Spleen (tissue), 11 donors: Measurements from ENCODE around the gene UFSP2. TPM values are rescaled to one million over a fixed set of nuclear protein-coding genes. Genes with fewer than 3 reads are reported as not detected.

Experiments used
- DNase-seq: peaks from one replicate; pipeline ENCODE4 v3.0.0-alpha.2; 2020
- H3K27ac ChIP-seq, 8 donors: fragments of 200-600 bp; sonication (generic) in 7 of 8; 1 replicate in 4 of 8; 2 replicates in 4 of 8; pipeline versions ENCODE4 v1.5.0 to v1.8.0; 2016 to 2021; ENCODE audit warnings: inconsistent platforms in 4 of 8, mild to moderate bottlenecking in 4 of 8, moderate library complexity in 1 of 8
- H3K27me3 ChIP-seq, 7 donors: fragments of 200-600 bp; sonication (generic) in 6 of 7; replicated peaks in 1 of 7; 1 replicate in 4 of 7; 2 replicates in 3 of 7; pipeline versions ENCODE4 v1.5.0 to v1.8.0; 2016 to 2021; ENCODE audit warnings: inconsistent platforms in 3 of 7, mild to moderate bottlenecking in 1 of 7
- H3K36me3 ChIP-seq, 6 donors: fragments of 200-600 bp; sonication (generic) in 5 of 6; 1 replicate in 4 of 6; 2 replicates in 2 of 6; pipeline versions ENCODE4 v1.5.0 to v1.8.0; 2016 to 2021; ENCODE audit warnings: inconsistent platforms in 2 of 6
- H3K4me1 ChIP-seq, 6 donors: fragments of 200-600 bp; sonication (generic) in 5 of 6; 1 replicate in 3 of 6; 2 replicates in 3 of 6; pipeline versions ENCODE4 v1.5.0 to v1.8.0; 2016 to 2021; ENCODE audit warnings: inconsistent platforms in 3 of 6
- H3K4me3 ChIP-seq, 8 donors: fragments of 200-600 bp; sonication (generic) in 7 of 8; 1 replicate in 4 of 8; 2 replicates in 4 of 8; pipeline versions ENCODE4 v1.5.0 to v1.8.0; 2016 to 2021; ENCODE audit warnings: inconsistent platforms in 4 of 8, mild to moderate bottlenecking in 4 of 8, moderate library complexity in 2 of 8
- H3K9me3 ChIP-seq, 8 donors: fragments of 200-600 bp; sonication (generic) in 7 of 8; 1 replicate in 4 of 8; 2 replicates in 4 of 8; pipeline versions ENCODE4 v1.5.0 to v1.8.0; 2016 to 2021; ENCODE audit warnings: inconsistent platforms in 4 of 8
- CTCF ChIP-seq, 11 experiments: fragments of 200-600 bp in 7 of 11; fragments of 450-650 bp in 4 of 11; sonication (generic) in 4 of 11; IDR thresholded peaks in 8 of 11; conservative IDR thresholded peaks in 3 of 11; 1 replicate in 7 of 11; 2 replicates in 4 of 11; pipeline versions ENCODE4 v1.4.0 to v1.8.0; 2016 to 2021; ENCODE audit warnings: antibody characterized with exemption in 11 of 11, inconsistent platforms in 4 of 11, mild to moderate bottlenecking in 1 of 11
- POLR2A ChIP-seq, 3 donors: fragments of 450-650 bp; IDR thresholded peaks; one replicate each; pipeline ENCODE4 v1.5.1; 2017; ENCODE audit warnings: antibody characterized with exemption in 3 of 3, mild to moderate bottlenecking in 1 of 3
- POLR2AphosphoS5 ChIP-seq, 3 donors: sonication (generic); formaldehyde crosslinking; IDR thresholded peaks; one replicate each; pipeline ENCODE4 v1.5.1; 2017; ENCODE audit warnings: antibody characterized with exemption in 3 of 3
- WGBS, 5 donors: extraction: QIAGEN DNeasy Blood & Tissue Kit in 3 of 5; methylation state at CpG; one replicate each; pipeline versions ENCODE4 v1.1.5 to v1.1.7; 2013 to 2018; 5-methylcytosine and 5-hydroxymethylcytosine counted together
- intact Hi-C: fragments of 100-400 bp; cut with DNase I; formaldehyde crosslinking; loops from one replicate; pipeline ENCODE4 v1.15.0; 2023; ENCODE audit warnings: low total_unique reads
- polyA plus RNA-seq, 3 donors: library from polyadenylated mRNA; stranded (reverse); fragments of 200-250 nt; gene quantifications; one replicate each; pipeline ENCODE4 v1.2.1, GENCODE V29; 2013
- total RNA-seq, 7 donors: library from RNA; depleted of rRNA in 3 of 7; stranded (reverse); fragments of >200 nt in 3 of 7; fragmentation: NEBNext Ultra II Directional in 4 of 7; extraction: Animal tissue kit (Norgen Biotek cat#: 25700) in 4 of 7; gene quantifications; one replicate each; pipeline versions ENCODE4 v1.1.0 to v1.2.1, GENCODE V29; 2016 to 2021
- donor health status: healthy with polysubstance abuse.
- donor health status: DM: no; HTN: no; CAD: no; lungs with moderate emphysema.
- donor health status: DM: no; HTN: no; CAD: no.
- donor health status: Bipolar disorder and iron deficiency.
- donor health status: healthy.
- donor health status: DM: no; HTN: no; CAD: no.
- donor health status: DM: yes; HTN: yes; CAD: no.

UFSP2 gene
- total and polyA plus RNA-seq, 10 donors = 11.0 to 44.1 (median 25.0) TPM

GRCh38 chr4:185380320-185380719, 45.4 kb downstream of the UFSP2 start:
- H3K36me3 ChIP-seq = no peaks in the 10 kb centered on the region
- TF ChIP-seq POLR2A (IDR thresholded peaks at IDR 0.05) (no peak), CTCF (IDR thresholded peaks at IDR 0.05 in 8 of 11, conservative IDR thresholded peaks at IDR 0.05 in 3 of 11) (no peak), POLR2AphosphoS5 (IDR thresholded peaks at IDR 0.05) (no peak)

GRCh38 chr4:185379326-185380295, 46.2 kb downstream of the UFSP2 start:
- H3K36me3 ChIP-seq = no peaks in the 10 kb centered on the region
- TF ChIP-seq POLR2A (IDR thresholded peaks at IDR 0.05) = no peak
- no peak for TF ChIP-seq CTCF (IDR thresholded peaks at IDR 0.05 in 8 of 11, conservative IDR thresholded peaks at IDR 0.05 in 3 of 11)
- TF ChIP-seq POLR2AphosphoS5 (IDR thresholded peaks at IDR 0.05) = no peak
- peaks cover 0 to 3% (median 0%) of the 10 kb centered on the region in 7 donors for H3K27me3 ChIP-seq
- H3K4me3 ChIP-seq = no peak overlapping the region
- peaks cover 0 to 12% (median 9%) of the 10 kb centered on the region in 8 donors for H3K9me3 ChIP-seq
- WGBS, 5 donors = 92 to 96% (median 95%) methylated on average over 13 of the region's 13 CpGs
- DNase-seq = no peak
- H3K27ac ChIP-seq = no peak overlapping the region
- intact Hi-C loops = no loop called here
- H3K4me1 ChIP-seq = no peaks in the 10 kb centered on the region

More at GRCh38 chr4:185380320-185380719, 45.4 kb downstream of the UFSP2 start:
- no peak overlapping the region for H3K27ac ChIP-seq
- peaks cover 0 to 12% (median 9%) of the 10 kb centered on the region in 8 donors for H3K9me3 ChIP-seq
- no peak overlapping the region for H3K4me3 ChIP-seq
- 89 to 97% (median 95%) methylated on average over 1 of the region's 1 CpG for WGBS, 5 donors
- peaks cover 0 to 4% (median 0%) of the 10 kb centered on the region in 6 donors for H3K4me1 ChIP-seq
- intact Hi-C loops = no loop called here
- peaks cover 0 to 4% (median 0%) of the 10 kb centered on the region in 7 donors for H3K27me3 ChIP-seq
- no peak for DNase-seq

- Histone ChIP-seq H3K27me3 (no peaks in the 10 kb centered on the region), H3K4me1 (no peaks in the 10 kb centered on the region), H3K27ac (no peak overlapping the region), H3K36me3 (peaks cover 0 to 2% (median 0%) of the 10 kb centered on the region in 6 donors), H3K9me3 (peaks cover 0 to 12% (median 9%) of the 10 kb centered on the region in 8 donors), H3K4me3 (no peak overlapping the region)
- TF ChIP-seq POLR2AphosphoS5 (IDR thresholded peaks at IDR 0.05) = no peak
- TF ChIP-seq CTCF (IDR thresholded peaks at IDR 0.05 in 8 of 11, conservative IDR thresholded peaks at IDR 0.05 in 3 of 11) = no peak
- TF ChIP-seq POLR2A (IDR thresholded peaks at IDR 0.05) = no peak
- 85 to 98% (median 91%) methylated on average over 6 of the region's 6 CpGs for WGBS, 5 donors
- no peak for DNase-seq
- intact Hi-C loops = no loop called here
Observed at GRCh38 chr4:185378264-185378663, 47.5 kb downstream of the UFSP2 start.

GRCh38 chr4:185374573-185374972, 51.2 kb downstream of the UFSP2 start:
- Histone ChIP-seq H3K27ac (no peak overlapping the region), H3K4me1 (no peaks in the 10 kb centered on the region), H3K36me3 (peaks cover 0 to 36% (median 4%) of the 10 kb centered on the region in 6 donors), H3K4me3 (no peak overlapping the region), H3K27me3 (no peaks in the 10 kb centered on the region), H3K9me3 (no peaks in the 10 kb centered on the region)
- intact Hi-C loops = no loop called here
- DNase-seq = no peak
- TF ChIP-seq CTCF (IDR thresholded peaks at IDR 0.05 in 8 of 11, conservative IDR thresholded peaks at IDR 0.05 in 3 of 11) (no peak), POLR2AphosphoS5 (IDR thresholded peaks at IDR 0.05) (no peak), POLR2A (IDR thresholded peaks at IDR 0.05) (no peak)
- 30 to 56% (median 37%) methylated on average over 6 of the region's 6 CpGs for WGBS, 5 donors
